Prostate gland (tissue), 2 donors: Measurements from ENCODE around the gene SLIT2. TPM values are rescaled to one million over a fixed set of nuclear protein-coding genes. Genes with fewer than 3 reads are reported as not detected.

Source experiments
- DNase-seq: peaks from one replicate; pipeline ENCODE4 v3.0.0-alpha.2; 2019; ENCODE audit warnings: low spot score
- H3K27ac ChIP-seq, 2 donors: fragments of 200-600 bp; sonication (generic); 2 replicates each; pipeline ENCODE4 v1.5.1; 2017 to 2019
- H3K27me3 ChIP-seq: fragments of 200-600 bp; sonication (generic); replicated peaks from 2 replicates; pipeline ENCODE4 v1.5.1; 2019; ENCODE audit not compliant: insufficient read depth
- H3K36me3 ChIP-seq, 2 donors: fragments of 200-600 bp; sonication (generic); 1 replicate in 1 of 2; 2 replicates in 1 of 2; pipeline versions ENCODE4 v1.5.1 to v1.8.1; 2017 to 2019
- H3K4me1 ChIP-seq: fragments of 200-600 bp; sonication (generic); replicated peaks from 2 replicates; pipeline ENCODE4 v1.5.1; 2019
- H3K4me3 ChIP-seq, 2 donors: fragments of 200-600 bp; sonication (generic); 2 replicates each; pipeline ENCODE4 v1.5.1; 2017 to 2019
- H3K9me3 ChIP-seq: fragments of 200-600 bp; sonication (generic); 2 replicates; pipeline ENCODE4 v1.5.1; 2017
- CTCF ChIP-seq, 4 experiments: fragments of 200-600 bp in 2 of 4; fragments of 450-650 bp in 2 of 4; sonication (generic) in 2 of 4; IDR thresholded peaks; 1 replicate in 3 of 4; 2 replicates in 1 of 4; pipeline ENCODE4 v1.5.1; 2016 to 2019; ENCODE audit warnings: antibody characterized with exemption in 4 of 4, mild to moderate bottlenecking in 2 of 4, moderate library complexity in 2 of 4
- POLR2A ChIP-seq: fragments of 450-650 bp; IDR thresholded peaks from one replicate; pipeline ENCODE4 v1.6.1; 2016; ENCODE audit warnings: antibody characterized with exemption, mild to moderate bottlenecking
- POLR2AphosphoS5 ChIP-seq: sonication (generic); formaldehyde crosslinking; IDR thresholded peaks from one replicate; pipeline ENCODE4 v1.6.1; 2017; ENCODE audit warnings: antibody characterized with exemption
- WGBS: methylation state at CpG from one replicate; pipeline ENCODE4 v1.1.5; 2018; 5-methylcytosine and 5-hydroxymethylcytosine counted together
- intact Hi-C: fragments of 100-400 bp; cut with DNase I; formaldehyde crosslinking; loops from one replicate; pipeline ENCODE4 v1.14.2; 2022
- total RNA-seq, 2 donors: library from RNA; depleted of rRNA; stranded (reverse); fragments of >200 nt; gene quantifications; one replicate each; pipeline ENCODE4 v1.1.0, GENCODE V29; 2016

The SLIT2 gene
- total RNA-seq, 2 donors from 2014 or later, result 8.5 to 11.0 TPM

- no peak for TF ChIP-seq POLR2A
- no peak for TF ChIP-seq CTCF (IDR thresholded peaks at IDR 0.05)
- TF ChIP-seq POLR2AphosphoS5, result no peak
- intact Hi-C loops, result no loop called here
- H3K4me1 ChIP-seq, result no peaks in the 10 kb centered on the region
- H3K27ac ChIP-seq, result no peak overlapping the region
- no peak for DNase-seq
- 77% methylated on average over 8 of the region's 8 CpGs for WGBS
- H3K4me3 ChIP-seq, result no peak overlapping the region
- H3K36me3 ChIP-seq, result no peaks in the 10 kb centered on the region
- no peaks in the 10 kb centered on the region for H3K27me3 ChIP-seq
- H3K9me3 ChIP-seq, result no peaks in the 10 kb centered on the region
These were observed 36.4 kb downstream of the SLIT2 start for GRCh38 chr4:20288047-20288650.

DNA sequence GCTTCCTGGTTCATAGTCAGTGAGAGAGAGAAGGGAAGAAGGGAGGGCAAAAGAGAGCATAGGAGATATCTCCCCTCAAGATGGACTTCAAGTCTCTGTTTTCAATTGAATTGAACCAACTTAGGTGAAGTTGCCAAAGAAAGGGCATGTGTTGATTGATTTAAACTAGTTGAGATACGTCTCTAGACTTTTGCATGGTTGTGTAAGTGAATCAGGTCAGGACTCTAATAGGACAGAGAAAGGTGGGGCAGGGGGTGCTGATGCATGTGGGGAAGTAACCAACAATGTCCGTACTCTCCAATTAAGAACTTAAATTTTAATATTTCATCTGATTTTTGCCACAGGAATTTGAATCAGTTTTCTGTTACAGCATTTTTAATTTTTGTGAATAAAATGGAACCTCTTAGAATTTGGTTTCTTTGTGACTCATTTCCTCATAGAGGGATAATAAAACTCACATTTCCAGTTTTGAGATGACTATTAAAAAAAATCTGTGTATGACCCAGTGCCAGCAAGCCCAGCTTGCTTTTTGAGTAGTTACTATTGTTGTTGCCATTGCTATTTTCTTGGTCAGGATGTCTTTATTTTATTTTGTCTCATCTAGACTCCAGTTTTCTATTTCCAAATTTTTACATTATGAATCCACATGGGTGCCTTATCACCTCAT is 37.3 kb downstream of the SLIT2 start:
- WGBS, result 63% methylated on average over 2 of the region's 2 CpGs

GRCh38 chr4:20289782-20290181 is 38.1 kb downstream of the SLIT2 start:
- no peak for DNase-seq

More for the DNA sequence above, 37.3 kb downstream of the SLIT2 start:
- Histone ChIP-seq H3K27ac (no peak overlapping the region), H3K4me3 (no peak overlapping the region), H3K27me3 (no peaks in the 10 kb centered on the region), H3K4me1 (no peaks in the 10 kb centered on the region), H3K9me3 (no peaks in the 10 kb centered on the region), H3K36me3 (no peaks in the 10 kb centered on the region)
- TF ChIP-seq CTCF (IDR thresholded peaks at IDR 0.05) (no peak), POLR2A (no peak), POLR2AphosphoS5 (no peak)
- no peak for DNase-seq
- intact Hi-C loops, result no loop called here

GRCh38 chr4:20292739-20293138 is 41.0 kb downstream of the SLIT2 start:
- Histone ChIP-seq H3K4me3 (no peak overlapping the region), H3K27me3 (no peaks in the 10 kb centered on the region), H3K9me3 (no peaks in the 10 kb centered on the region), H3K4me1 (no peaks in the 10 kb centered on the region), H3K27ac (no peak overlapping the region), H3K36me3 (no peaks in the 10 kb centered on the region)
- intact Hi-C loops, result no loop called here
- no peak for TF ChIP-seq CTCF (IDR thresholded peaks at IDR 0.05)
- no peak for TF ChIP-seq POLR2AphosphoS5
- TF ChIP-seq POLR2A, result no peak
- WGBS, result 72% methylated on average over 3 of the region's 3 CpGs
- no peak for DNase-seq

More at GRCh38 chr4:20289782-20290181, 38.1 kb downstream of the SLIT2 start:
- Histone ChIP-seq H3K4me1 (no peaks in the 10 kb centered on the region), H3K9me3 (no peaks in the 10 kb centered on the region), H3K27me3 (no peaks in the 10 kb centered on the region), H3K36me3 (no peaks in the 10 kb centered on the region), H3K4me3 (no peak overlapping the region), H3K27ac (no peak overlapping the region)
- intact Hi-C loops, result no loop called here
- no peak for TF ChIP-seq POLR2AphosphoS5
- TF ChIP-seq CTCF (IDR thresholded peaks at IDR 0.05), result no peak
- TF ChIP-seq POLR2A, result no peak
- 84% methylated on average over 3 of the region's 3 CpGs for WGBS

DNA sequence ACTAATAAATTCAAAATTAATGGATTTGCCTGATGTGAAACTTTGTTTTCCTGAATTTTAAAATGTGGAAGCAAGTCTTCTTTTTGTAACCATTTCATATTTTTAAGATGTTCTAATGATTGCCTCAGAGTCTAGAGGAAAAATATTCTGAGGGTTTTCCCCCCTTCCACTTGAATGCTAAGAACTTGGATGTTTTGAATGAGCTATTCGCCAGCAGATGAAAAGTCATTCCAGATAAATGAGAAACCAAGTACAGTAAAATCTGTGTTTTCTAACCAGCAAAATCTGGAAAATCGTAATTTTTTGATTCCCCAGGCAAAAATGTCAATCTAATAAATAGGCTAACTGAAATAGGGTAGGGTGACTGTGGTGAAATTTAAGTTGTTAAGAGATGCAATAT is 45.6 kb downstream of the SLIT2 start:
- Histone ChIP-seq H3K4me1 (no peaks in the 10 kb centered on the region), H3K9me3 (no peaks in the 10 kb centered on the region), H3K27ac (no peak overlapping the region), H3K27me3 (no peaks in the 10 kb centered on the region), H3K4me3 (no peak overlapping the region), H3K36me3 (no peaks in the 10 kb centered on the region)
- no peak for DNase-seq
- TF ChIP-seq POLR2AphosphoS5 (no peak), POLR2A (no peak), CTCF (IDR thresholded peaks at IDR 0.05) (no peak)
- intact Hi-C loops, result no loop called here
- WGBS, result 42% methylated on average over 2 of the region's 2 CpGs
